ENCODE results near the gene FAM168B. TPM values are rescaled to one million over a fixed set of nuclear protein-coding genes. Genes with fewer than 3 reads are reported as not detected.
A peak's percentile ranks its signal among the peaks of the same experiment; 100 is the strongest.

Gene FAM168B
- total and polyA plus RNA-seq, 12 donors, result 15.7 to 139 (median 95.9) TPM

- Histone ChIP-seq H3K27me3 (no peaks in the 10 kb centered on the region), H3K4me3 (no peak overlapping the region), H3K27ac (no peak overlapping the region), H3K36me3 (replicated peaks in 1 of 2) (no peaks in the 10 kb centered on the region), H3K4me1 (replicated peaks in 1 of 2) (peaks cover 5 to 50% of the 10 kb centered on the region in 2 donors), H3K9me3 (replicated peaks in 1 of 3) (no peaks in the 10 kb centered on the region)
- WGBS, 4 donors, result 60 to 70% (median 68%) methylated on average over 2 of the region's 2 CpGs
- no peak for DNase-seq
- TF ChIP-seq POLR2A (IDR thresholded peaks at IDR 0.05) (no peak), CTCF (IDR thresholded peaks at IDR 0.05) (no peak)
- intact Hi-C loops (cut with DNase I), result no loop called here
Observed at GRCh38 chr2:131112529-131112928, 19.3 kb upstream of the FAM168B start.

DNA sequence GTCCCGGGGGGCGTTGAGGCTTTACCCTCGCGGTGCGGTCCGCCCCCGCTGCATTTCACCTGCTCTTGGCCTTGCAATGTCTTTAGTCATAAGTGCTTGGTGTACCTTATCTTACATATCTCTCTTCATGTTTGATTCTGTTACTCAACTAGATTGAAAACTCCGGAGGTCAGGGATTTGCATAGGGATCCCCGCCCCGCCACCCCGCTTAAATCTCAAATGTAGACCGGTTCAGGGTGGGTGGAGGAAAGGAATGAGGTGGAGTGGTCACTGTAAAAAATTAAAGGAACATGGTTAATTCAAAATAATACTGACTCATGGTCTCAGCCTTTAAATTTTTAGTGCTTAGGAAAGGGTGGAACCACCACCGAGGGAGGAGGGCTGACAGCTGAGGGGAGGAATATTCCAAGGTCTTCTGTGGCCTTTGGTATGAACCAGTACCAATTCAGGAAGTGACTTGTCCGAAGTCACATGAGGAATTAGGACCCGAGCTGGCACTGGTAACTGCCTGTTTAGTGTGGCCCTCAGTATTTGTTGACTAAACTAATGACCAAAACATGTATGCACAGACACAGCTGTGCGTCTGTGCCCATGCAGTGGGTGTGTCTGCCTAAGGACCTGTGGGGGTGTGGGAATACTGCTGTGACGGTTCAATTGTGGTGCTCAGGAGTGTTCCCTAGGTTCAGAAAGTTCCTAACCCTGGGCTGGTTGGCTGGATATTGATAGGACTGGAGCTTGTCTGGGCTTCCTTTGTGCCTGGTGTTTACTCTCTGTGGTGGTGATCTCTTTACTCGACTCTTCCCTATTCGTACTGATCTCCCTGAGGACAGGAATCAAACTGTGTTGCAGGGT, 12.9 kb upstream of the FAM168B start:
- 0 to 2% (median 1%) methylated on average over 18 to 19 of the region's 19 CpGs for WGBS, 4 donors
- peak; percentile 51 to 81 (median 74) for DNase-seq
- TF ChIP-seq CTCF (IDR thresholded peaks at IDR 0.05) (no peak), POLR2A (IDR thresholded peaks at IDR 0.05) (peak in 1 of 2 donors; percentile 67)
- Histone ChIP-seq H3K9me3 (replicated peaks in 1 of 3) (no peaks in the 10 kb centered on the region), H3K36me3 (replicated peaks in 1 of 2) (no peaks in the 10 kb centered on the region), H3K4me3 (peak overlapping the region; percentile 46 to 99 (median 84)), H3K27me3 (no peaks in the 10 kb centered on the region), H3K4me1 (replicated peaks in 1 of 2) (peaks cover 20 to 35% of the 10 kb centered on the region in 2 donors), H3K27ac (peak overlapping the region; percentile 94 to 99 (median 97))
- intact Hi-C loops (cut with DNase I), result no loop called here

- Histone ChIP-seq H3K27me3 (no peaks in the 10 kb centered on the region), H3K27ac (peak within 1 kb of the TSS; percentile 94 to 99 (median 97)), H3K9me3 (replicated peaks in 1 of 3) (no peaks in the 10 kb centered on the region), H3K36me3 (replicated peaks in 1 of 2) (no peaks in the 10 kb centered on the region), H3K4me3 (peak within 1 kb of the TSS; percentile 46 to 99 (median 84)), H3K4me1 (replicated peaks in 1 of 2) (peaks cover 20 to 35% of the 10 kb centered on the region in 2 donors)
- WGBS, 4 donors, result 0 to 1% (median 1%) methylated on average over 32 to 66 of the region's 66 CpGs
- TF ChIP-seq CTCF (IDR thresholded peaks at IDR 0.05) (peak in 2 of 6 experiments; percentile 19 to 25), POLR2A (IDR thresholded peaks at IDR 0.05) (peak; percentile 80 to 93)
- intact Hi-C loops (cut with DNase I), result no loop called here
- peak; percentile 89 to 96 (median 89) for DNase-seq
Observed at GRCh38 chr2:131105156-131105949, 12.1 kb upstream of the FAM168B start, which contains the start of gene PLEKHB2. TSS of gene PLEKHB2 (plus strand) at chr2:131105336. CDS start at chr2:131120942, 15,606 bp downstream.

All from adrenal gland (tissue), 12 donors.